GM18909 (cell line): ENCODE results near the gene MAP6D1.

Source experiments
- ATAC-seq: cut with Tn5 transposase; IDR thresholded peaks from one replicate; pipeline ENCODE4 v1.9.1; 2021; ENCODE audit warnings: mild to moderate bottlenecking; ENCODE audit not compliant: unreplicated experiment, poor library complexity

Gene MAP6D1

GRCh38 chr3:183766745-183767606 is 58.4 kb downstream of the MAP6D1 start:
- peak; percentile 79 for ATAC-seq

- ATAC-seq: no peak
These were observed 59.3 kb downstream of the MAP6D1 start for GRCh38 chr3:183766107-183766506.
